Activated CD4-positive, alpha-beta T cell treated with anti-CD3 and anti-CD28 coated beads for 4 hours (primary cell): Measurements from ENCODE around the gene SGMS1.
A peak's percentile ranks its signal among the peaks of the same experiment; 100 is the strongest.
"Not testable (repeated sequence)": the region's sequence is repeated elsewhere in the genome, so short reads cannot be mapped to it uniquely, and the experiment has no call there.

Source experiments
- DNase-seq, 2 donors: peaks; one replicate each; pipeline ENCODE4 v3.0.0-alpha.2; 2020

Gene SGMS1

DNA sequence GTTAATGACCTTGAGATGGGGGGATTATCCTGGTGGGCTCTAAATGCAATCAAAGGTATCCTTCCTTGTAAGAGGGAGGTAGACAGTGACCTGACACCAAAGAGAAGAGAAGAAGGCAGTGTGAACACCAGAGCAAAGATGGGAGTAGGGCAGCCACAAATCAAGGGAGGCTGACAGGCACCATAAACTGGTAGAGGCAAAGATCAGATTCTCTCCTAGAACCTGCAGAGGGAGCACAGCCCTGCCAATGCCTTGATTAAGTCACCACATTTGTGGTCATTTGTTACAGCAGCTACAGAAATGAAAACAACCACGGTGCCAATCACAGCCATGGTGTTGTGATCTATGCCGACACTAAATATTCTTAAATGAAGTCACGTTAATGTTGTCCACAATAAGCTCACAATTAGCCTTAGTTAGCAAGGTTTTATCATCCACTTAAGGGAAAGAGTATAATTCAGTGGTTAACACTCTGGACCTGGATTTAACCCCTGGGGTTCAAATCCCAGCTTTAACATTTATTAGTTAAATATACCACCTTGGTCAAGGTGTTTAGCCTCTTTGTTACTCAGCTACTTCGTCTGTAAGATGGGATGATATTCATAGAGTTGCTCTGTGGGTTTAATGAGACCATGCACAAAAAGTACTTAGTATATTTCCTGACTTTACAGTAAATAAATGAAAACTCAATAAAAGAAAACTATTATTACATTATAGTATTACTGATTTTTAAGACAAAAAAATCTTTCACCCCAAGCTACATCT, 70.8 kb downstream of the SGMS1 start:
- peak; percentile 6 to 14 for DNase-seq

DNA sequence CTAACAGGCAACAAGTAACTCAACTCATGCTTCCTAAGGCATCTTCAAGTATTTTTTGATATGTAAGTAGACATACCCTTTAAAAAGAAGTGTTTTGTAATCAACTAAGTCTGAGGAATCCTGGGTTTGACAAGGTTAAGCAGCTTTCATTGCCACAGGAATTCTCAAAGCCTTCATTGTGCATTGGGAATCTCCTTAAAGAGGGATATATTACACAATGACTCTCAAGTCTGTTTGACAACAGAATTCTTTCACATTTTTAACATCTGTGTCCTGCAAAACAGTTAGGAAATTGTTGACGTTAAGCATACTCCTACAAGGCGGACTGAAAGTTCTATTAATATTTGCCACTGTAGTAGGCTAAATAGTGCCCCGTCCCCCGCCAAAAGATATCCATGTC, 71.4 kb downstream of the SGMS1 start:
- no peak for DNase-seq

DNA sequence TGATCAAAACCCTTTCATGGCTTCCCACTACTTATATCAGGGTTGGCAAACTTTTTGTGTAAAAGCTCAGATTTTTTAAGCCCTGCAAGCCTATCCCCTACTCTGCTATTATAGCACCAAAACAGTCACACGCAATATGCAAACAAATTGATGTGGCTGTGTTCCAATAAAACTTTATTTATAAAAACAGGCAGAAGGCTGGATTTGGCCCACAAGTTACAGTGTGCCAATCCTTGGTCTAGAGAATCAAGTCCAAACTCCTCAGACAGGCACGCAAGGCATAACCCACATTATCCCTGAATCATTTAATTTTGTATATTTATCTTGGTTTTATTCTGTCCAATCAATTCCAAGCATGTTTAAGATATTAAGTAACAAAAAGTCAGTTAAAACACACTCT, 71.9 kb downstream of the SGMS1 start:
- no peak for DNase-seq

DNA sequence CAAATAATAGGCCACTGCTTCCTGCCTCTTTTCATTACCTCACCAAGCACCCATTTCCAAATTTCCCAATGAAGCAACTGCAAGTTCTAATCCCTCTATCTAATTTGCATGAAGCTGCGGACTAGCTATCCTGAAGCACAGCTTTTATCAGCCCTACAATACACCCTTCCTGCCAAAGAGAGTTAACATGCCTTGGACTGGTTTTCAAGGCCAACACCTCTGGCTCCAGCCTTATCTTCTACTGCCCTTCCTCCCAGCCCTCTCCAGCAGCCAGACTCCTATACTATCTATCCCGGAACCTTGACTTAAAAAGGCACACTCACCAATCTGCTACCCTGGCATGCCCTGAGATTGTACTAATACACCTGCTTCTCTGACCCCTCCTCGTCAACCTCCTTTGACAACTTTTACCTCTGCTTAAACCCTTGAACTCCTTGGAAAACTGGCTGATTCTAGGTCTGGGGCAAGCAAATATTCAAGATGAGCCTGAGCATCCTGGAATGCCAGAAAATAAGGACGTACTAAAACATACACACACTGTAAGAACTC, 73.4 kb downstream of the SGMS1 start:
- no peak for DNase-seq

DNA sequence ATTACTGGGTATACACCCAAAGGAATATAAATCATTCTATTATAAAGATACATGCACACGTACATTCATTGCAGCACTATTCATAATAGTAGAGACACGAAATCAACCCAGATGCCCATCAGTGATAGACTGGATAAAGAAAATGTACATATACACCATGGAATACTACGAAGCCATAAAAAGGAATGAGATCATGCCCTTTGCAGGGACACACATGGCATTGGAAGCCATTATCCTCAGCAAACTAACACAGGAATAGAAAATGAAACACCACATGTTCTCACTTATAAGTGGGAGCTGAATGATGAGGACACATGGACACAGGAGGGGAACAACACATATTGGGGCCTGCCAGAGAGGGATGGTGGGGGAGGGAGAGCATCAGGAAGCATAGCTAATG, 74.6 kb downstream of the SGMS1 start:
- not testable (repeated sequence) for DNase-seq

DNA sequence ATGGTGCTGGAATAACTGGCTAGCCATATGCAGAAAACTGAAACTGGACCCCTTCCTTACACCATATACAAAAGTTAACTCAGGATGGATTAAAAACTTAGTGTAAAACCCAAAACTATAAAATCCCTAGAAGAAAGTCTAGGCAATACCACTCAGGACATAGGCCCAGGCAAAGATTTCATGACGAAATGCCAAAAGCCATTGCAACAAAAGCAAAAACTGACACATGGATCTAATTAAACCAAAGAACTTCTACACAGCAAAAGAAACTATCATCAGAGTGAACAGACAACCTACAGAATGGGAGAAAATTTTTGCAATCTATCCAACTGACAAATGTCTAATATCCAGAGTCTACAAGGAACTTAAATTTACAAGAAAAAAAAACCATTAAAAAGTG, 75.3 kb downstream of the SGMS1 start:
- not testable (repeated sequence) for DNase-seq

DNA sequence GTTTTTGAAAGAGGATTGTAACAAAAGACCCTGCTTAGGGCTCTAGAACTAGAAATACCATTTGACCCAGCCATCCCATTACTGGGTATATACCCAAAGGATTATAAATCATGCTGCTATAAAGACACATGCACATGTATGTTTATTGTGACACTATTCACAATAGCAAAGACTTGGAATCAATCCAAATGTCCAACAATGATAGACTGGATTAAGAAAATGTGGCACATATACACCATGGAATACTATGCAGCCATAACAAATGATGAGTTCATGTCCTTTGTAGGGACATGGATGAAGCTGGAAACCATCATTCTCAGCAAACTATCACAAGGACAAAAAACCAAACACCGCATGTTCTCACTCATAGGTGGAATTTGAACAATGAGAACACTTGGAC, 77.5 kb downstream of the SGMS1 start:
- not testable (repeated sequence) for DNase-seq

DNA sequence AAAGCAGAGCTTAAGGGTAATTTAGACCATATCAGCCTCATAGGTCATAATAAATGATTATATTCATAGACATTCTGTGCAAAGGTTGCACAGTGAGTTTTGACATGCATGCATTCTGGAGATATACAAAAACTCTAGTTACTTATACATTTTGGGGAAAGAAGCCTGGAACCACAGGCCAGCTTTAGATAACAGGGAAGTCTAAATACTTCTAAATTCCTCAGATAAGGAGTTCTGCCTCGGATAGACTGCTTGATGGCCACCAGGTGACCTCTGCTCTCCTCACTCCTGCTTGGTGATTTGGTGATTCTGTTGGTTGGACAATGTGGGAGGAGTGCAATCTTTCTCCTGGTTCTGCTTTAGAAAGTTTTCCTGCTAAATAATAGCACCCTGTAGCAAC, 77.9 kb downstream of the SGMS1 start:
- no peak for DNase-seq

DNA sequence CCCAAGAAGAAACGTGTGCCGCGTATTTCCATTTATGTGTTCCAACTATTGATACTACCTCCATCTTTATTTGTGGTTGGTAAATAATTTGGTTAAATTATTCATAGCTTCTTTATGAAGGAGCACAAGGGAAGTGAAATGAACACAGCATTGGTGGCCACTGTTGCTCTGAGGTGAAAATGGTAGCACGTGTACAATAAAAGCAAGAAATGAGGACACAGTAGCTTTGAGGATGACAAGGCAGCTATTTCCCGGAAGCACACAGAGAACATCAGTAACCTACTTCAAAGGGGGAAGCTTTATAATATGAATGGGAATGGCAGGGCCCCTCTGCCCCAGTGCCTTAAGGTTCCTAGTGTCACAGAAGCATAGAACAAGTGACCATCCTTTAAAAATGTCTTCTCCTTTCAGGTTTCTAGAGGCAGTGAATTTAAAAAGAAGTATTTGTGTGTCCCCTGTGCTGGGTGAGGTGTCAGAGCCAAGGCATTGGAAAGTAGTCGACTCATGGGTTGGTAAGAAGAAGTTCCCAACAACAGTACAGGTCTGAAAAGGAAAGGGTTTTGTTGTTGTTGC, 78.8 kb downstream of the SGMS1 start:
- no peak for DNase-seq

DNA sequence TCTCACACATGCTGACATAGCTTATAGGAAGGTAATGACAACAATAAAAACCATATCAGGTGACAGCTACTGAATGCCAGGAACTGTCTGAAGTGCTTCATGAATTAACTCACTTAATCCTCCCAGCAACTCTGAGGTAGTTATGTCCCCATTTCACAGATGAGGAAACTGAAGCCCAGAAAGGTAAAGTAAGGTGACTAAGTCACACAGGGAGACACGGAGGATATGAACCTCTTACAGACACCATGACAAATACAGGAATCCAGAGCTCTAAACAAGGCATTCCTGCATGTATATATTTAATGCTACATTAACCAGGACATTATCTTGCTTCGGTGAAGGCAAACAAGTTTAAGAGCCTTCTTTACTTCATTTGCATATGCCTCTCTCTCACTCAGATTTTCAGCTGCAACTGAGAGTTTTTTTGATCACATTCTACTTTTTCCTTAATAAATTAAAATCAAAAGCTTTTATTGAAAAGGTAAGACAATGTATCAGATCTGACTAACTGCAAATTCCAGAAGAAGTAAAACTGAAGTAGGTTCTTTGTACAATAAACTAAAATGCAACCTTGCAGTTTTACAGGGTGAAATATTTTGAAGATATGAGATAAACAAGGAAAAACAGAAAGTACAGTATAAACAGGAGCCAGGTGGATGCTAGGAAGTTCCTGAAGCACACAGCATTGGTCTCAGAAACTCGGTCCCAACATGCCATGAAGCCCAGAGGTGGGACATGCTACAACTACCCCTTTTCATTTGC, 79.5 kb downstream of the SGMS1 start:
- DNase-seq, result no peak

DNA sequence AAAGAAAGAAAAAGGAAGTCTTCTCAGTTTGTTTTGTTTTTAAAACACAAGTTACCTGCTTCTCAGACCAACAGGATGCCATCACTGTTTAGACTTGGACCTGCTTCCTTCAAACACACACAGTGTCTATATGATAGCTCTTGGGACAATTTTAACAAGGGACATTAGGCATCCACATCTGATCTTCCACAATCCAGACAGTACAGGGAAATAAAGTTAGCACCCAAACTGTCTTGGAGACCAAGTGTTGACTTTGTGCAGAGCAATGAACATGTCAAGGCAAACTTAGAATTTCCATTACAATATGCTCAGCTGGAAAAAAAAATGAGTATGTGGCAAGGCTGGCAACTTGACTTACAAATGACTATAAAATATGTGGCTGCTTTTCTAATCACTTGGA, 80.9 kb downstream of the SGMS1 start:
- no peak for DNase-seq

DNA sequence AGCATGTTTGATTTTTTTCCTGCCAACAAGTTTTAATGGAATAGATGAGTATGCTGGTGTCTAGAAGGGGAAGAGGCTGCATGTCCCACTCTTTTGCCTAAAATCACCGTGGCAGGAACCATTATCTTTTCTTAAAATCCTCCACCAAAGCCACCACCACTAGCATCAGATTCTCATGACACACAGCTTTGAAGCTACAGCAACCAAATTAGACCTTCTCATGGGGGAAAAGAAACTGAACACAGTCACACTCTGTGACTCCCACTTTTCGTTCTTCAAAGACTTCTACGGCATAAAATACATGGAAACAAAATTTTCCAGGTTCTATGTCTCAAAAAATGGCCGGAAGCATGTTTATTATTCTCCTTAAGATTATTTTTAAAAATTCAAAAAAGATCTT, 81.8 kb downstream of the SGMS1 start:
- no peak for DNase-seq

DNA sequence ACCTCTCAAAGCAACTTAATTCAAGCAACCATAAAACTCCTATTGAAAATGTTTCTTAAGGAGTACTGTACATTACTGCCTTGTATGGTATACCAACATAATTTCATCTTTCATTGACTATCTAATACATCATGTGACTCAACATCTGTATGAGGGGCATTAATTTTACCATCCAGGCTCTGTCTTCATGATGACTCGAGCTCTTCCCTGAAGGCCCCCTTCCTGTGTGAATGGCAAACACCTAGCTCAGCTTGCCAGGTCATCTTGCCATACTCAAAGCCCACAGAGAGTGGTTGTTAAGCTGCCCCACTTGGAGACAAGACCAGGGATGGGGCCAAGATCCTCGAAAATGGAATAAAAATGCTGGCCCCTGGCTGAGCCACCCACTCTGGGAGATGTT, 82.4 kb downstream of the SGMS1 start:
- DNase-seq, result no peak

- DNase-seq, result no peak
Observed at GRCh38 chr10:50540826-50541122, 83.0 kb downstream of the SGMS1 start.

DNA sequence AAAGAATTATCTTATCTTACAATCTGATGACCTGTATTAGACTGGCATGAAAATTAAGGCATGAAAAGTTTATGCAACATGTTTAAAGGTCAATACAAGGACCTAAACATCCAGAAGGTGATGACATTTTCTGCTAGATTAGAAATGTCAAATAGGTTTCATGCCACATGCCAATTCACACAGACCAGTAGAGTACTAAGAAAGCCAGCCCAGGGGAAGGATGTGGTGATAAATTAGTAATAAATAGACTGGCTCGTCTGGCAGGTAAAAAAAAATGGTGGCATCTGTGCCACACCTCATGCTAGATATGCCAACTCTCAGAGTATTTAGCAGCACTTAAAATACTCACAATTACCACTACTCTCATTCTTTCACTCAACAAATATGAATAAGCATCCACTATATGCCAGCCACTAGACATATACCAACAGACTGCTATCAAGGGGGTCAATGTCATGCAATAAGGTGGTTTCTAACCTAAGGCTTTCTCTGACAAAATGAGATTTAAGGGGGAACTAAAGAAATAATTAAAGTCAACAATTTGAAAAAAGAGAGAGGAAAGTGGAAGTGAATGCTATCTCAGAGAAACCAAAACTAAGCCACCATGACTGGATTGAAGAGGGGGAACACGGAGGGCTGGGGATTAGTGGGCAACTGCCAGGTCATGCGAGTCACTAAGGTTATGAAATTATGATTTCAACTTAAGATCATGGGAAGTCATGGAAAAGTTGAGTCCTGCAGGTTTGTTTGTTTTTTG, 83.5 kb downstream of the SGMS1 start:
- DNase-seq, result peak in 1 of 2 donors; percentile 19

DNA sequence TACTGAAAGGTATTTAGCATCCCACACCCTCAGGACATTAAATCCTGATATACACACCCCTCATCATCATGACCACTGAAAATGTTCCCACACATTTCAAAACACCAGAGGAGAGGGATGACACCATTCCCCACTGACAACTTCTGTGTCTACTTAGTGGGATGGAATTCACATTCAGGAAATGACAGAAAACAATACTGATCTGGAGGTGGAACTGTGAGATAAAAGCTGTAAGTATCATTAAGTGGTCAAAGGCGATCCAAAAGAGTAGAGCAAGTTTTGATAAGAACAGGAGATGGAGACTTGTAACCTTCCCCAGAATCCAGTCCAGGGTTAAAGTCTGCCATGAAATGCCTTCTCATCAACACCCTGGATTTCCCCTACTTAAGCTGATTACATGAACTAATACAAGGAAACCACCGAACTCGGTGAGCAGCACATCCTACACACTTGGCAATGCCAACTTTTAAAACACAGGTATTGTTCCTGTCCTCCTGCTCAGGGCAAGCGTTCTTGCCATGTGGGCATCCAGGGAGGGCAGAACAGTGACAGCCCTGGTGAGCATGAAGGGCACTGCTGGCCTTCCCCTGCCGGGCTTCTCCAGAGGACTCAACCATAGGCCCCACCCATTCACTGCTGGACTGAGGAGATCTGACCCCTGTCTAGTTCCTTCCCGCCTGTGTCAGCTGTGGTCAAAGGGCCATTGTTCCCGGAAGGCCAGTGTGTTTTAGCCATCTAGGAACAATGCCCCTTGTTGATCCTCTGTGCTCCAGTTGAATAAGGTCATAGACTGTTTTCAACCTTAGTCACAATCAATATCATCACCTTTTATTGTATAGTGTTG, 85.0 kb downstream of the SGMS1 start:
- DNase-seq, result no peak

DNA sequence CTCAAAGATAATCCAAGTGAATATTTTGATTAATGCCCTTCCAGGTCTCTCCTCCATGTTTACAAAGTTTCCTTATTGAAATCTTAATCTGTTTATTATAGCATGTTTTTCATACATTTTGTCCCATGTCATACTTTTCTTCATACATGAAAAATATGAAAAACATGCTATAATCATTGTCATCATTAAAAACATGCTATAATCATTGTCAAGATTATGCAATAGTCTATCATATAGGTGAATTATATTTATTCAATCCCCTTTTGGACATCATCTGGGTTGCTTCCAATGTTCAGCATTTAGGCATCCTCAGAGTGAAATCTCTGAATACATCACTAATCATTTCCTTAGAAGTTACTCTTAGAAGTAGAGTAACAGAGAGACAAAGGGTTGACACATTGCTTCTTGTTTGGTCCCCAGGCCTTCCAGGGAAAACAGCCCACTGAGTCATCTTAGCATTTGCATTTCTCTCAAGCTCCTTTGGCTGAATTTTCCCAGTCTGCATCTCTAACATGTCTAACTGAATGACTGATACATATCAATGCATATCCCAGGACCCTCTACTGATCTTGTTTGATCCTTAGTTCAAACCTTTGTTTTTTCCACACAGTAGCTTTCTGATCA, 87.0 kb downstream of the SGMS1 start:
- no peak for DNase-seq

DNA sequence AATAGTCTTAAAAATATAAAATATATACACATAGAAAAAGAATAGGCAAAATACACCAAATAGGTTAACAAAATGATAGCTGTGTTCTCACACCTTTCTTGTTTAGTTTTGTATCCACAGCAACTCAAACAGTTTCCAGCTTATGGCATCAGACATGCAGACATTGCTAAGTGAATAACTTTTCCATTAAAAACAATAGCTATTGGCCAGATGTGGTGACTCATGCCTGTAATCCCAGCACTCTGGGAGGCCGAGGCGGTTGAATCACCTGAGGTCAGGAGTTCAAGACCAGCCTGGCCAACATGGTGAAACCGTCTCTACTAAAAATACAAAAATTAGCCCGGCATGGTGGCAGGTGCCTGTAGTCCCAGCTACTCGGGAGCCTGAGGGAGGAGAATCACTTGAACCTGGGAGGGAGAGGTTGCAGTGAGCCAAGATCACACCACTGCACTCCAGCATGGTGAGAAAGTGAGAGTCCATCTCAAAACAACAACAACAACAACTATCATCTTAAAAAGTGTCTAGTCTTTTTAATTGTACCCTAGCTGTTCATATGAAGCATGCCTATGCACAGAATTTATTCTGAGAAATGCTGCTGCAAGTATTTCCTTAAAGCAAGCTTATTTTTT, 88.9 kb downstream of the SGMS1 start:
- DNase-seq, result not testable (repeated sequence)

- DNase-seq, result no peak
Observed at GRCh38 chr10:50533296-50533695, 90.5 kb downstream of the SGMS1 start.

GRCh38 chr10:50531388-50532077, 92.2 kb downstream of the SGMS1 start:
- DNase-seq, result no peak

- no peak for DNase-seq
Observed at GRCh38 chr10:50529660-50530059, 94.1 kb downstream of the SGMS1 start.
